OCI-LY1 (cell line): ENCODE data around the gene GSC.

Experiments used
- H2AFZ ChIP-seq: fragments of 200-600 bp; sonication (generic), shearing (Covaris generic); 2 replicates; pipeline ENCODE4 v1.6.0; 2014; ENCODE audit warnings: antibody characterized with exemption, mild to moderate bottlenecking, low read length
- H3F3A ChIP-seq: fragments of 200-600 bp; sonication (generic), shearing (Covaris generic); 2 replicates; pipeline ENCODE4 v1.6.0; 2014; ENCODE audit warnings: mild to moderate bottlenecking, antibody characterized with exemption, low read length, moderate library complexity; ENCODE audit not compliant: insufficient read depth
- H3K27ac ChIP-seq: fragments of 200-600 bp; sonication (generic); 2 replicates; pipeline ENCODE4 v1.5.1; 2014; ENCODE audit warnings: low read length, mixed run types, mild to moderate bottlenecking, low read depth; ENCODE audit not compliant: poor library complexity, severe bottlenecking
- H3K27me3 ChIP-seq: fragments of 200-600 bp; sonication (generic); 2 replicates; pipeline ENCODE4 v1.6.0; 2014; ENCODE audit warnings: antibody characterized with exemption, mild to moderate bottlenecking, low read length, moderate library complexity; ENCODE audit not compliant: insufficient read depth
- H3K36me3 ChIP-seq: fragments of 200-600 bp; sonication (generic); 2 replicates; pipeline ENCODE4 v1.6.1; 2014; ENCODE audit warnings: mild to moderate bottlenecking, antibody characterized with exemption, low read length, moderate library complexity, mixed read lengths; ENCODE audit not compliant: insufficient read depth
- H3K4me1 ChIP-seq: fragments of 200-600 bp; sonication (generic); 2 replicates; pipeline ENCODE4 v1.5.1; 2014; ENCODE audit warnings: mild to moderate bottlenecking, low read length, moderate library complexity; ENCODE audit not compliant: insufficient read depth, severe bottlenecking
- H3K4me2 ChIP-seq: fragments of 200-600 bp; sonication (generic), shearing (Covaris generic); 2 replicates; pipeline ENCODE4 v1.6.1; 2014; ENCODE audit warnings: low read length
- H3K4me3 ChIP-seq: fragments of 200-600 bp; sonication (generic); 2 replicates; pipeline ENCODE4 v1.5.1; 2014; ENCODE audit warnings: low read length, low read depth, mild to moderate bottlenecking, mixed read lengths; ENCODE audit not compliant: poor library complexity, severe bottlenecking
- H3K79me2 ChIP-seq: fragments of 200-600 bp; shearing (Covaris generic); 2 replicates; pipeline ENCODE4 v1.6.1; 2016; ENCODE audit warnings: mixed run types, low read length, mixed read lengths; ENCODE audit not compliant: insufficient read depth
- H3K9ac ChIP-seq: fragments of 200-600 bp; sonication (generic), shearing (Covaris generic); 2 replicates; pipeline ENCODE4 v1.6.1; 2014; ENCODE audit warnings: mild to moderate bottlenecking, low read length, mixed read lengths
- H3K9me2 ChIP-seq: fragments of 200-600 bp; sonication (generic), shearing (Covaris generic); 2 replicates; pipeline ENCODE4 v1.6.1; 2014; ENCODE audit warnings: low read depth, mild to moderate bottlenecking, low read length, mixed read lengths
- H3K9me3 ChIP-seq: fragments of 200-600 bp; shearing (Covaris generic); 2 replicates; pipeline ENCODE4 v1.6.1; 2014; ENCODE audit warnings: low read length, mixed read lengths
- H4K20me1 ChIP-seq: fragments of 200-600 bp; sonication (generic), shearing (Covaris generic); 2 replicates; pipeline ENCODE4 v1.6.0; 2016; ENCODE audit warnings: mild to moderate bottlenecking, low read length; ENCODE audit not compliant: insufficient read depth
- CTCF ChIP-seq: fragments of 200-600 bp; sonication (generic), shearing (Covaris generic); IDR thresholded peaks from 2 replicates; pipeline ENCODE4 v1.5.1; 2017; ENCODE audit warnings: mild to moderate bottlenecking, antibody characterized with exemption, low read length, moderate library complexity, mixed read lengths
- EZH2 ChIP-seq: fragments of 200-600 bp; sonication (generic), shearing (Covaris generic); IDR thresholded peaks from 2 replicates; pipeline ENCODE4 v1.8.0; 2017; ENCODE audit warnings: borderline replicate concordance, mixed run types, mild to moderate bottlenecking, antibody characterized with exemption, low read length, moderate library complexity, mixed read lengths

GSC gene

GRCh38 chr14:94772548-94772947, 2.6 kb upstream of the GSC start:
- H3K27me3 ChIP-seq = no peaks in the 10 kb centered on the region
- H3K4me3 ChIP-seq = no peak overlapping the region
- no peak overlapping the region for H3K4me2 ChIP-seq

GRCh38 chr14:94771906-94772490, 2.1 kb upstream of the GSC start:
- TF ChIP-seq EZH2 (no peak), CTCF (no peak)
- Histone ChIP-seq H3K27ac (no peak overlapping the region), H3K9me3 (no peaks in the 10 kb centered on the region), H3K4me2 (no peak overlapping the region), H2AFZ (no peak overlapping the region), H3K9me2 (no peaks in the 10 kb centered on the region), H3K4me3 (no peak overlapping the region), H3K27me3 (no peaks in the 10 kb centered on the region), H3K79me2 (no peaks in the 10 kb centered on the region), H3K36me3 (no peaks in the 10 kb centered on the region), H3K4me1 (no peaks in the 10 kb centered on the region), H3K9ac (no peak overlapping the region), H3F3A (no peaks in the 10 kb centered on the region), H4K20me1 (no peaks in the 10 kb centered on the region)

More at GRCh38 chr14:94772548-94772947, 2.6 kb upstream of the GSC start:
- no peak overlapping the region for H3K27ac ChIP-seq
- H4K20me1 ChIP-seq = no peaks in the 10 kb centered on the region
- H3K4me1 ChIP-seq = no peaks in the 10 kb centered on the region
- no peaks in the 10 kb centered on the region for H3K9me2 ChIP-seq
- H3K79me2 ChIP-seq = no peaks in the 10 kb centered on the region
- no peaks in the 10 kb centered on the region for H3K36me3 ChIP-seq
- H3K9me3 ChIP-seq = no peaks in the 10 kb centered on the region
- TF ChIP-seq EZH2 = no peak
- no peak for TF ChIP-seq CTCF
- H3F3A ChIP-seq = no peaks in the 10 kb centered on the region
- H3K9ac ChIP-seq = no peak overlapping the region
- no peak overlapping the region for H2AFZ ChIP-seq

GRCh38 chr14:94771158-94771905, 1.4 kb upstream of the GSC start:
- TF ChIP-seq EZH2 = no peak
- TF ChIP-seq CTCF = no peak
- Histone ChIP-seq H3K27ac (no peak overlapping the region), H3K9me3 (no peaks in the 10 kb centered on the region), H3K9me2 (no peaks in the 10 kb centered on the region), H3K4me3 (no peak overlapping the region), H3F3A (no peaks in the 10 kb centered on the region), H3K27me3 (no peaks in the 10 kb centered on the region), H3K9ac (no peak overlapping the region), H3K4me2 (no peak overlapping the region), H3K36me3 (no peaks in the 10 kb centered on the region), H3K79me2 (no peaks in the 10 kb centered on the region), H4K20me1 (no peaks in the 10 kb centered on the region), H3K4me1 (no peaks in the 10 kb centered on the region), H2AFZ (no peak overlapping the region)
